Natural killer cell treated with Interleukin-12 subunit alpha and Interleukin-12 subunit beta and Interleukin-15 and Interleukin-18, amount 100 ng/mL, for 72 hours (primary cell): ENCODE results near the gene ZFYVE1. TPM values are rescaled to one million over a fixed set of nuclear protein-coding genes. Genes with fewer than 3 reads are reported as not detected.
"Not testable (repeated sequence)": the region's sequence is repeated elsewhere in the genome, so short reads cannot be mapped to it uniquely, and the experiment has no call there.

Source experiments
- ATAC-seq, 2 donors: fragments of 150-1000 bp; cut with Tn5 transposase in 1 of 2; sonication (Bioruptor Pico), chemical (Tn5 transposase) in 1 of 2; 2 replicates each; pipeline ENCODE4 v1.10.0; 2021
- DNase-seq: peaks from one replicate; pipeline ENCODE4 v3.0.0; 2022; ENCODE audit warnings: low spot score
- H3K27ac Mint-ChIP-seq, 2 donors: 1 replicate in 1 of 2; 2 replicates in 1 of 2; pipeline ENCODE4 v1.8.0; 2022; ENCODE audit warnings: mixed read lengths in 2 of 2, mild to moderate bottlenecking in 1 of 2, moderate library complexity in 1 of 2
- H3K27me3 Mint-ChIP-seq, 2 donors: 1 replicate in 1 of 2; 2 replicates in 1 of 2; pipeline ENCODE4 v1.8.0; 2022; ENCODE audit warnings: mixed read lengths in 2 of 2
- H3K36me3 Mint-ChIP-seq: one replicate; pipeline ENCODE4 v1.8.0; 2022; ENCODE audit warnings: mixed read lengths
- H3K4me1 Mint-ChIP-seq, 2 donors: 1 replicate in 1 of 2; 2 replicates in 1 of 2; pipeline ENCODE4 v1.8.0; 2022; ENCODE audit warnings: low read depth in 2 of 2, mixed read lengths in 2 of 2, mild to moderate bottlenecking in 1 of 2
- H3K4me3 Mint-ChIP-seq: one replicate; pipeline ENCODE4 v1.8.0; 2022; ENCODE audit warnings: mixed read lengths
- H3K9me3 Mint-ChIP-seq: 2 replicates; pipeline ENCODE4 v1.8.0; 2022; ENCODE audit warnings: mixed read lengths
- total RNA-seq, 2 donors: library from RNA; stranded (reverse); gene quantifications; one replicate each; pipeline ENCODE4 v1.2.3, GENCODE V29; 2022

The ZFYVE1 gene
- total RNA-seq, 2 donors from 2014 or later, result 17.9 to 25.2 TPM

DNA sequence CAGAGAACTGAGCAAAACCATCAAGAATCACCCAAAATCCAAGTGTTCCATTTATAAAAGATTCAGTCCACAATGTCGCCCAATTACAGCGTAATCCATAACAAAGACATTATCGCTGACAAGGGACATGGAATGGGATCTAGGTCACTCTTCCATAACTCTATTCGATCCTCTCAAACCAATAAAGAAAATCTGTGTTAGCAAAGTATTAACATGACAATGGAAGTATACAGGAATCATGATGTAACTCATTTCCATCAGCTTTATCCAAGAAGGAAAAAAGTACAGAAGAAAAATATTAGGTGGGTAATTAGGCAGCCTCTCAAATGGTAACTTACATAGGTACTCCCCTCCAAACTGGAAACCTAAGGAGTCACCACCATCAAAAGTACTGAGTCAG is 4.9 kb downstream of the ZFYVE1 start:
- ATAC-seq (no peak), DNase-seq (no peak)
- Mint-ChIP-seq H3K4me3 (peak overlapping the region; percentile 55), H3K36me3 (peaks cover 25% of the 10 kb centered on the region), H3K9me3 (no peaks in the 10 kb centered on the region), H3K27ac (no peak overlapping the region), H3K27me3 (no peaks in the 10 kb centered on the region), H3K4me1 (peaks cover 42 to 52% of the 10 kb centered on the region in 2 donors)

DNA sequence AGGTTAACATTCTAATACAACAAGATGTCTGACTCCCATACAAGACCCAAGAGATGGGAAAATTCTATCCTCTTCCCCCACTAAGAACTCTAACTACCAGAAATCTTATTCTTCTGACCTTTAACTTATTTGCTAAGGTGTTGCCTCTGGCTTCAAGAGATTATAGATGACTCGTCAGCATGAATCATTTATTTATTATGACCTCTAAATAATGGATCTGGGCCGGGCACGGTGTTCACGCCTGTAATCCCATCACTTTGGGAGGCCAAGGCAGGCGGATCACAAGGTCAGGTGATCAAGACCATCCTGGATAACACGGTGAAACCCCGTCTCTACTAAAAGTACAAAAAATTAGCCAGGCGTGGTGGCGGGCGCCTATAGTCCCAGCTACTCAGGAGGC is 10.9 kb downstream of the ZFYVE1 start:
- Mint-ChIP-seq H3K4me1 (peaks cover 35 to 38% of the 10 kb centered on the region in 2 donors), H3K36me3 (peaks cover 15% of the 10 kb centered on the region)
- not testable (repeated sequence) for H3K27me3 Mint-ChIP-seq, DNase-seq, H3K9me3 Mint-ChIP-seq, ATAC-seq, H3K27ac Mint-ChIP-seq, H3K4me3 Mint-ChIP-seq

DNA sequence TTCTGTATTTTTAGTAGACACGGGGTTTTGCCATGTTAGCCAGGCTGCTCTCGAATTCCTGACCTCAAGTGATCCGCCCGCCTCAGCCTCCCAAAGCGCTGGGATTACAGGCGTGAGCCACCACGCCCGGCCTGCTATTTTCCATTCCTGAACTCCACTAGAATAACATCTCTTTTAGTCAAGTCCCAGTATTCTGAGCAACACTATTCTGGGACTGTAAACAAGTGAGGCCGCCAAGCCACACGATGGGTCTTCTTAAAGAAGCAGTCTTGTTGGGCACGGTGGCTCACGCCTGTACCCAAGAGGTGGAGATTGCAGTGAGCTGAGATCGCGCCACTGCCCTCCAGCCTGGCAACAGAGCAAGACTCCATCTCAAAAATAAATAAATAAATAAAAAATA is 11.4 kb downstream of the ZFYVE1 start:
- peaks cover 15% of the 10 kb centered on the region for H3K36me3 Mint-ChIP-seq
- not testable (repeated sequence) for ATAC-seq, H3K27me3 Mint-ChIP-seq

DNA sequence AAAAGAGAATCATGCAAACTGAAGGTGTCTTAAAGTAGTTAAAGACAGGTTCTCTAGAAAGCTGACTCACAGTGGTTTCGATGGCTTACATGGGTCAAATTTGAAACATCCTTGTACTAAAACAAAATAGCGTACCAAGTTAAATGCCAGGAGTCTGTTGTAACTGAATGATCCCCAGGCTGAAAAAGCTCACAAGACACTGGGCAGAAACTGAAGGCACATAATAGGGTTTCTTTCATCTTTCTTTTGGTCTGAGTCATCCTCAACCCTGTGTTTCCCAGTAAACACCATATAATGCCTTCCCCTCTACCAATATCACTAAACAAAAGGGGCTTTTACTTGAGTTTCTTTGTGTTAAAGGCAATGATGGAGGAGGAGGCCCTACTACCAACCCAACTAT is 12.8 kb downstream of the ZFYVE1 start:
- Mint-ChIP-seq H3K27me3 (no peaks in the 10 kb centered on the region), H3K4me3 (no peak overlapping the region), H3K27ac (peak overlapping the region in 1 of 2 donors; percentile 46), H3K9me3 (no peaks in the 10 kb centered on the region), H3K4me1 (peaks cover 35% of the 10 kb centered on the region in 2 donors), H3K36me3 (peaks cover 15% of the 10 kb centered on the region)
- ATAC-seq, result peak; percentile 63 to 90
- DNase-seq, result no peak

More for the DNA sequence above, 11.4 kb downstream of the ZFYVE1 start:
- not testable (repeated sequence) for DNase-seq, H3K4me3 Mint-ChIP-seq, H3K27ac Mint-ChIP-seq, H3K9me3 Mint-ChIP-seq
- H3K4me1 Mint-ChIP-seq, result peaks cover 35 to 38% of the 10 kb centered on the region in 2 donors

DNA sequence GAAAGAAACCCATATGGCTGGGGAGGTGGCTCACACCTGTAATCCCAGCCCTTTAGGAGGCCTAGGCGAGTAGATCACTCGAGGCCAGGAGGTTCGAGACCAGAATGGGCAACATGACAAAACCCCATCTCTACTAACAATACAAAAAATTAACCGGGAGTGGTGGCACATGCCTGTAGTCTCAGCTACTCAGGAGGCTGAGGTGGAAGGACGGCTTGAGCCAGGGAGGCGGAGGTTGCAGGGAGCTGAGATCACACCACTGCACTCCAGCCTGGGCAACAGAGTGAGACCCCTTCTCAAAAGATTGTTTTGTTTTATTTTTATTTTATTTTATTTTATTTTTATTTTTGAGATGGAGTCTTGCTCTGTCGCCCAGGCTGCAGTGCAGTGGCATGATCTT is 15.7 kb downstream of the ZFYVE1 start:
- H3K4me1 Mint-ChIP-seq, result peaks cover 20 to 22% of the 10 kb centered on the region in 2 donors
- not testable (repeated sequence) for H3K9me3 Mint-ChIP-seq, H3K36me3 Mint-ChIP-seq, H3K27ac Mint-ChIP-seq, DNase-seq, H3K27me3 Mint-ChIP-seq, ATAC-seq, H3K4me3 Mint-ChIP-seq

DNA sequence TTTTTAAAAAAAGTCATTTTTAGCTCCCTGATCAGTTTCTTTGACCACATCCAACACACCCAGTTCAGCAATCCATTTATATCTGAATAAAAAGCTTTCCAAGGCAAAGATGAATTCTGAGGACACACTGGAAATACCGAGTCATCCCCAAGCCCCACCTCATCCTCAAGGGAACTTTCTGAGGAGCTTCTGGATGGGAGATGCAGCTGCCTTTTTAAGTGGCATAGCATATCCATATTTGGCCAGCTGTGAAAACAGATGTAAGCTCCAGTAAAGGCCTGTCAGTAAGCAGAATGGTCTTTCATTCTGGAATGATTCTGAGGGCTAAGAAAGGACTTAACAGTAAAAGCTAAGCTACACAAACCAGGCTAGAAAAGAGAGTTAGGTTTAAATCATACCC is 18.4 kb downstream of the ZFYVE1 start:
- H3K27me3 Mint-ChIP-seq, result no peaks in the 10 kb centered on the region
- DNase-seq, result no peak
- H3K27ac Mint-ChIP-seq, result no peak overlapping the region
- no peak overlapping the region for H3K4me3 Mint-ChIP-seq
- H3K9me3 Mint-ChIP-seq, result no peaks in the 10 kb centered on the region
- no peak for ATAC-seq
- H3K4me1 Mint-ChIP-seq, result peaks cover 5 to 11% of the 10 kb centered on the region in 2 donors
- H3K36me3 Mint-ChIP-seq, result no peaks in the 10 kb centered on the region

DNA sequence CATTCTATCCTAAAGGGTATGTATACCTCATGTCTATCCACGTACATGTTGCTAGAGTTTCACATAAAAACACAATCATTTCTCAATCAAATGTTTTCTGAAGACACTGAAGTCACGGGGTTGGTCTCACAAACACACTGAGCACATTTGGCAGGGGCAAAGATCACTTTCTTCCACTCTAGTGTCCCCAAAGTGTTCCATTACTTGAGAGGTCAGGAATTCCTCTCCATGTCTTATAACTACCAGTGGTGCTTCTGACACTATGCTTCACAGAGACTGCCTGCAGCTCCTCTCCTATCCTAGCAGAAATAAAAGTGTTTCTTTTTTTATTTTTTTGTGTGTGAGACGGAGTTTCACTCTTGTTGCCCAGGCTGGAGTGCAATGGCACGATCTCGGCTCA is 19.1 kb downstream of the ZFYVE1 start:
- Mint-ChIP-seq H3K4me3 (no peak overlapping the region), H3K27ac (no peak overlapping the region), H3K4me1 (peaks cover 3 to 8% of the 10 kb centered on the region in 2 donors), H3K27me3 (no peaks in the 10 kb centered on the region), H3K9me3 (no peaks in the 10 kb centered on the region), H3K36me3 (no peaks in the 10 kb centered on the region)
- DNase-seq (no peak), ATAC-seq (no peak)

DNA sequence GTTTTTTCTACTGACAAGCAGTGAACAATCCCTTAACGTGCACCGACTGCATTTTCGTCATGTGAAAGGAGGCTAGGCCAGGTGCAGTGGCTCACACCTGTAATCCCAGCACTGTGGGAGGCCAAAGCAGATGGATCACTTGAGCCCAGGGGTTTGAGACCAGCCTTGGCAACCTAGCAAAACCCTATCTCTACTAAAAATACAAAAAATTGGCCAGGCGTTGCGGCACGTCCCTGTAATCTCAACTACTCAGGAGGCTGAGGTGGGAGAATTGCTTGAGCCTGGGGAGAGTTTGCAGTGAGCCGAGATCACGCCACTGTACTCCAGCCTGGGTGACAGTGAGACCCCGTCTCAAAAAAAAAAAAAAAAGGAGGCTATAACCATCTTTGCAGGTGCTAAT is 22.3 kb downstream of the ZFYVE1 start:
- not testable (repeated sequence) for H3K36me3 Mint-ChIP-seq, H3K9me3 Mint-ChIP-seq, DNase-seq, H3K27me3 Mint-ChIP-seq, ATAC-seq, H3K4me3 Mint-ChIP-seq, H3K27ac Mint-ChIP-seq
- H3K4me1 Mint-ChIP-seq, result peaks cover 4 to 15% of the 10 kb centered on the region in 2 donors

DNA sequence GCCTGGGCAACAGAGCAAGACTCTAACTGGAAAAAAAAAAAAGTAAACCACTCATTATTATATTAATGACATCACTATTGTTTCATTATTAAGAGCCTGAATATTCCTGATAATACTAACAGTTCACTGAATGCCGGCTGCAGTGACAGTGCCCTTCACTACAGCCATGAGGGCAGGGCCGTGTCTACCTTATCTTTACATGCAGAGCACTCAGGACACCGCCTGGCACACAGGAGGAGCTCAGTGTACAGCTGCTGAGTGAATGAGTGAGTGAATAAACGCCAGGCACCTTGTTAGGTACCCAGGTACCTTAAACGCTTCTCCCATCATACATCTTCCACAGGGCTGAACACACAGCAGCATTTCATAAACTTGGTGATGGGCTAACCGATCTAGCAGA is 23.2 kb downstream of the ZFYVE1 start:
- no peaks in the 10 kb centered on the region for H3K9me3 Mint-ChIP-seq
- DNase-seq (no peak), ATAC-seq (no peak)
- H3K4me1 Mint-ChIP-seq, result peaks cover 4 to 15% of the 10 kb centered on the region in 2 donors
- no peaks in the 10 kb centered on the region for H3K27me3 Mint-ChIP-seq
- H3K36me3 Mint-ChIP-seq, result no peaks in the 10 kb centered on the region
- H3K27ac Mint-ChIP-seq, result no peak overlapping the region
- no peak overlapping the region for H3K4me3 Mint-ChIP-seq

DNA sequence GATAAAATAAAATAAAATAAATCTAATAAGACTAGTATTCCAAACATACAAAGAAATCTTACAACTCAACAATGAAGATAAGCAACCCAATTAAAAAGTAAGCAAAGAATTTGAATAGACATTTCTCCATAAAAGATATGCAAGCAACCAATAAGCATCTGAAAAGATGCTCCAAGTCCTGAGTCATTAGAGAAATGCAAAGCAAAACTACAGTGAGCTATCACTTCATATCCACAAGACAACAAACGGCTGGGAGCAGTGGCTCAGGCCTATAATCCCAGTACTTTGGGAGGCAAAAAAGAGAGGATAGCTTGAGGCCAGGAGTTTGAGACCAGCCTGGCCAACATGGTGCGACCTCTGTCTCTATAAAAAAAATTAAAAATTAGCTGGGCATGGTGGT is 26.8 kb downstream of the ZFYVE1 start:
- Mint-ChIP-seq H3K27me3 (no peaks in the 10 kb centered on the region), H3K9me3 (no peaks in the 10 kb centered on the region), H3K4me1 (peaks cover 9 to 26% of the 10 kb centered on the region in 2 donors), H3K4me3 (no peak overlapping the region), H3K27ac (no peak overlapping the region), H3K36me3 (peaks cover 16% of the 10 kb centered on the region)
- ATAC-seq (no peak), DNase-seq (no peak)

DNA sequence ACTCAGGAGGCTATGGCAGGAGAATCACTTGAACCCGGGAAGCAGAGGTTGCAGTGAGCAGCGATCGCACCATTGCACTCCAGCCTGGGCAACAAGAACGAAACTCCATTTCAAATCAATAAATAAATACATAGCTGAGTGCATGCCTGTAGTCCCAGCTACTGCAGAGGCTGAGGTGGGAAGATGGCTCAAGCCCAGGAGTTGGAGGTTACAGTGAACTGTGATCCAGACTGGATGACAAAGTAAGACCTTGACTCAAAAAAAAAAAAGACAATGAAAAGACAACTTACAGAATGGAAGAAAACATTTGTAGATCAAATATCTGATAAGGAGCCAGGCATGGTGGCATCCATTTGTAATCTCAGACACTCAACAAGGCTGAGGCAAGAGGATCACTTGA is 27.6 kb downstream of the ZFYVE1 start:
- no peak overlapping the region for H3K27ac Mint-ChIP-seq
- no peak overlapping the region for H3K4me3 Mint-ChIP-seq
- H3K4me1 Mint-ChIP-seq, result peaks cover 9 to 26% of the 10 kb centered on the region in 2 donors
- ATAC-seq (no peak), DNase-seq (no peak)
- no peaks in the 10 kb centered on the region for H3K9me3 Mint-ChIP-seq
- peaks cover 16% of the 10 kb centered on the region for H3K36me3 Mint-ChIP-seq
- H3K27me3 Mint-ChIP-seq, result no peaks in the 10 kb centered on the region

DNA sequence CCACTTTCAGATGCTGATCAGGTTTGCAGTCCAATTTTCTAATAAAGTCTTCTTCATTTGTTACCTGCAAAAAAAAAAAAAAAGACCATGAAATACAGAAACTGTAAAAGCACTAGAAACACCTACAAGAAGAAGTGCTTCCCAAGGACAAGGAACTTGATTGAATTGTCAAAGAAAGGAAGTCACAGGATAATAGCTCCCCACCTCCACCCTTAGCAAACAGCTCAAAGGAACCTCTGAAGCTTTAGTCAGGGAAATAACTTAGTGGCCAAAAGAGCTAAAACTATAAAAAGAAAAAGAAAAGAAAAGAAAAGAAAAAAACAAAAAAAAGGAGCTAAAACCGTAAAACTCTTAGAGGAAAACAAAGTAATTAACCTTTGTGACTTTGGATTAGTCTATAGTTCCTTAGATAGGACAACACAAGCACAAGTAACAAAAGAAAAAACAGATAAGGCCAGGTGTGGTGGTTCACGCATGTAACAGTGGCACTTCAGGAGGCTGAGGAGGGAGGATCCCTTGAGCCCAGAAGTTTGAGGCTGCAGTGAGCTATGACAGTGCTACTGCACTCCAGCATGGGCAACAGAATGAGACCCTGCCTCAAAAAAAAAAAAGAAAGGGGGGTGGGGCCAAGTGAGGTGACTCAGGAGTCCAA is 28.5 kb downstream of the ZFYVE1 start:
- no peak overlapping the region for H3K27ac Mint-ChIP-seq
- no peaks in the 10 kb centered on the region for H3K27me3 Mint-ChIP-seq
- H3K36me3 Mint-ChIP-seq, result peaks cover 16% of the 10 kb centered on the region
- H3K4me1 Mint-ChIP-seq, result peaks cover 9 to 19% of the 10 kb centered on the region in 2 donors
- ATAC-seq (no peak), DNase-seq (no peak)
- no peaks in the 10 kb centered on the region for H3K9me3 Mint-ChIP-seq
- H3K4me3 Mint-ChIP-seq, result no peak overlapping the region

DNA sequence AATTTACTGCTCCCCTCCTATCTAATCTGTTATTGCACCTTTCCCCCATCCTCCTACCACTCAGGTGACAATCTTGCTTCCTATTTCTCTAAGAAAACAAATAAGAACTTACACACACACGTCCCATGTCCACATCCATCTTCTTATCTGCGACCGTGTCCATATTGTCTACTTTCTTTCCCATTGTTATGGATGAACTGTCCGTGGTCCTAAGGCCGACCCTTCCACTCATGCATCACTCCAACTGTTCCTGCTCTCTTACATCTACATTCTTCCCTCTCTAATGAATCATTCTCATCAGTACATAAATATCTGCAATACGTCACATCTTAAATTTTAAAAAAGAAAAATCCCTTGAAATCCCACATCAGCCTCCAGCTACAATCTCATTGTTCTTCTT is 30.0 kb downstream of the ZFYVE1 start:
- Mint-ChIP-seq H3K4me3 (no peak overlapping the region), H3K27ac (no peak overlapping the region)

DNA sequence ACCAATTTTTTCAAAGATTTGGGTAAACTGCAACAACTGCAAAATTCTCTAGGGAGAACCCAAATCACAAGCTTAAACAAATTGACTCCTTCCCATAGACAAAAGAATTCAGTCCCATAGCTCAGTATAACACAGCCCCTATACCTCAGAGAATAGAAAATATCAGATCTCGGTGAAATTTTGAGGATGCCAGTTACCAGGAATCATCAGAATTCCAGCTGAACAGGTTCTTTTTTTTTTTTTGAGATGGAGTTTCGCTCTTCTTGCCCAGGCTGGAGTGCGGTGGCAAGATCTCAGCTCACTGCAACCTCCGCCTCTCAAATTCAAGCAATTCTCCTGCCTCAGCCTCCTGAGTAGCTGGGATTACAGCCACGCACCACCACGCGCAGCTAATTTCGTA is 36.7 kb downstream of the ZFYVE1 start:
- Mint-ChIP-seq H3K4me3 (no peak overlapping the region), H3K27ac (no peak overlapping the region), H3K4me1 (no peaks in the 10 kb centered on the region), H3K27me3 (no peaks in the 10 kb centered on the region), H3K9me3 (no peaks in the 10 kb centered on the region), H3K36me3 (no peaks in the 10 kb centered on the region)
- ATAC-seq (no peak), DNase-seq (no peak)

More for the DNA sequence above, 30.0 kb downstream of the ZFYVE1 start:
- Mint-ChIP-seq H3K9me3 (no peaks in the 10 kb centered on the region), H3K4me1 (peaks cover 9 to 17% of the 10 kb centered on the region in 2 donors), H3K36me3 (peaks cover 16% of the 10 kb centered on the region), H3K27me3 (no peaks in the 10 kb centered on the region)
- ATAC-seq, result no peak
- DNase-seq, result no peak

DNA sequence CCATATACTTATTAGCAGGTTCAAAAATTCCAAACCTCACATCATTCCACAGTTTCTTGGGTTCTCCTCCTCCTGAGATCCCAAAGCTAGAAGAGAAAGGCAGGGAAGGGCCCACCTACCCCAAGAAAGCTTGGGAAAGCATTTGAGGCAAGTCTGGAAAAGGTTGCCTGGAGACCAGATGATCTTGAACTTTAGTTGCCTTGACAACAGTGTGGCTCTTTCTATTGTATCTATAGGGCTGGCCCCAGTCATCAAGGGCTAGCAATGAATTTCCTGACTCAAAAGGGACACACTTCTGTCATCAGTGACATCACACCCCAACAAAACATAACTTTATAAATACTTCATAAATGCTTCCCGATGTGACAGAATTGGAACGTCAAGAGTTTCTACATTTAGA is 40.0 kb downstream of the ZFYVE1 start:
- peak; percentile 20 for DNase-seq
- peaks cover 0 to 10% of the 10 kb centered on the region in 2 donors for H3K4me1 Mint-ChIP-seq
- peak in 1 of 2 donors; percentile 49 for ATAC-seq
- no peak overlapping the region for H3K27ac Mint-ChIP-seq
- peaks cover 5% of the 10 kb centered on the region for H3K36me3 Mint-ChIP-seq
- H3K4me3 Mint-ChIP-seq, result no peak overlapping the region
- no peaks in the 10 kb centered on the region for H3K9me3 Mint-ChIP-seq
- no peaks in the 10 kb centered on the region for H3K27me3 Mint-ChIP-seq
